OCI-LY1 (cell line): Measurements from ENCODE around the gene CCDC83.

Source experiments
- H2AFZ ChIP-seq: fragments of 200-600 bp; sonication (generic), shearing (Covaris generic); 2 replicates; pipeline ENCODE4 v1.6.0; 2014; ENCODE audit warnings: antibody characterized with exemption, mild to moderate bottlenecking, low read length
- H3F3A ChIP-seq: fragments of 200-600 bp; sonication (generic), shearing (Covaris generic); 2 replicates; pipeline ENCODE4 v1.6.0; 2014; ENCODE audit warnings: mild to moderate bottlenecking, antibody characterized with exemption, low read length, moderate library complexity; ENCODE audit not compliant: insufficient read depth
- H3K27ac ChIP-seq: fragments of 200-600 bp; sonication (generic); 2 replicates; pipeline ENCODE4 v1.5.1; 2014; ENCODE audit warnings: low read length, mixed run types, mild to moderate bottlenecking, low read depth; ENCODE audit not compliant: poor library complexity, severe bottlenecking
- H3K27me3 ChIP-seq: fragments of 200-600 bp; sonication (generic); 2 replicates; pipeline ENCODE4 v1.6.0; 2014; ENCODE audit warnings: antibody characterized with exemption, mild to moderate bottlenecking, low read length, moderate library complexity; ENCODE audit not compliant: insufficient read depth
- H3K36me3 ChIP-seq: fragments of 200-600 bp; sonication (generic); 2 replicates; pipeline ENCODE4 v1.6.1; 2014; ENCODE audit warnings: mild to moderate bottlenecking, antibody characterized with exemption, low read length, moderate library complexity, mixed read lengths; ENCODE audit not compliant: insufficient read depth
- H3K4me1 ChIP-seq: fragments of 200-600 bp; sonication (generic); 2 replicates; pipeline ENCODE4 v1.5.1; 2014; ENCODE audit warnings: mild to moderate bottlenecking, low read length, moderate library complexity; ENCODE audit not compliant: insufficient read depth, severe bottlenecking
- H3K4me2 ChIP-seq: fragments of 200-600 bp; sonication (generic), shearing (Covaris generic); 2 replicates; pipeline ENCODE4 v1.6.1; 2014; ENCODE audit warnings: low read length
- H3K4me3 ChIP-seq: fragments of 200-600 bp; sonication (generic); 2 replicates; pipeline ENCODE4 v1.5.1; 2014; ENCODE audit warnings: low read length, low read depth, mild to moderate bottlenecking, mixed read lengths; ENCODE audit not compliant: poor library complexity, severe bottlenecking
- H3K79me2 ChIP-seq: fragments of 200-600 bp; shearing (Covaris generic); 2 replicates; pipeline ENCODE4 v1.6.1; 2016; ENCODE audit warnings: mixed run types, low read length, mixed read lengths; ENCODE audit not compliant: insufficient read depth
- H3K9ac ChIP-seq: fragments of 200-600 bp; sonication (generic), shearing (Covaris generic); 2 replicates; pipeline ENCODE4 v1.6.1; 2014; ENCODE audit warnings: mild to moderate bottlenecking, low read length, mixed read lengths
- H3K9me2 ChIP-seq: fragments of 200-600 bp; sonication (generic), shearing (Covaris generic); 2 replicates; pipeline ENCODE4 v1.6.1; 2014; ENCODE audit warnings: low read depth, mild to moderate bottlenecking, low read length, mixed read lengths
- H3K9me3 ChIP-seq: fragments of 200-600 bp; shearing (Covaris generic); 2 replicates; pipeline ENCODE4 v1.6.1; 2014; ENCODE audit warnings: low read length, mixed read lengths
- H4K20me1 ChIP-seq: fragments of 200-600 bp; sonication (generic), shearing (Covaris generic); 2 replicates; pipeline ENCODE4 v1.6.0; 2016; ENCODE audit warnings: mild to moderate bottlenecking, low read length; ENCODE audit not compliant: insufficient read depth
- EZH2 ChIP-seq: fragments of 200-600 bp; sonication (generic), shearing (Covaris generic); IDR thresholded peaks from 2 replicates; pipeline ENCODE4 v1.8.0; 2017; ENCODE audit warnings: borderline replicate concordance, mixed run types, mild to moderate bottlenecking, antibody characterized with exemption, low read length, moderate library complexity, mixed read lengths
- TF ChIP-seq, protein P1 (sequence below): fragments of 200-600 bp; sonication (generic), shearing (Covaris generic); IDR thresholded peaks from 2 replicates; pipeline ENCODE4 v1.5.1; 2017; ENCODE audit warnings: mild to moderate bottlenecking, antibody characterized with exemption, low read length, moderate library complexity, mixed read lengths

Gene CCDC83

DNA sequence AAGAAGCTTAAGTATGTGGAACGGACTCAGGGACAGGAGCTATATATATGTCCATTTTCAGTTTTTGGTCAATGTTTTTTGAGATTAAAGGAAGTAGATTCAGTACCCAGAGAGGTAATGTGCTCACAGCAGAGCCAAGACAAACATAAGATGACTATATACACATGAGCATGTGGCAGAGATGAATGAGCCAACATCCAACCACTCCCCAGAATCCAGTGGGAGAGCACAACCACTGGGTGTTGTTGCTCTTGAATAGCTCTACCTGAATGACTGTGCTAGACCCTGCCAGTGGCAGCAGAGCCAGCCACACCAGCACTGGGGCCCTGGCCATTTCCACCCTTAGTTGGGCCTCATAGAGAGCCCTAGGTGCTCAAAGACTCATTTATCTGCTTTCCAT, 33.5 kb upstream of the CCDC83 start:
- no peak overlapping the region for H3K4me3 ChIP-seq
- H3F3A ChIP-seq = no peaks in the 10 kb centered on the region

GRCh38 chr11:85822814-85823213, 32.4 kb upstream of the CCDC83 start:
- no peak for TF ChIP-seq EZH2
- TF ChIP-seq, protein P1, sequence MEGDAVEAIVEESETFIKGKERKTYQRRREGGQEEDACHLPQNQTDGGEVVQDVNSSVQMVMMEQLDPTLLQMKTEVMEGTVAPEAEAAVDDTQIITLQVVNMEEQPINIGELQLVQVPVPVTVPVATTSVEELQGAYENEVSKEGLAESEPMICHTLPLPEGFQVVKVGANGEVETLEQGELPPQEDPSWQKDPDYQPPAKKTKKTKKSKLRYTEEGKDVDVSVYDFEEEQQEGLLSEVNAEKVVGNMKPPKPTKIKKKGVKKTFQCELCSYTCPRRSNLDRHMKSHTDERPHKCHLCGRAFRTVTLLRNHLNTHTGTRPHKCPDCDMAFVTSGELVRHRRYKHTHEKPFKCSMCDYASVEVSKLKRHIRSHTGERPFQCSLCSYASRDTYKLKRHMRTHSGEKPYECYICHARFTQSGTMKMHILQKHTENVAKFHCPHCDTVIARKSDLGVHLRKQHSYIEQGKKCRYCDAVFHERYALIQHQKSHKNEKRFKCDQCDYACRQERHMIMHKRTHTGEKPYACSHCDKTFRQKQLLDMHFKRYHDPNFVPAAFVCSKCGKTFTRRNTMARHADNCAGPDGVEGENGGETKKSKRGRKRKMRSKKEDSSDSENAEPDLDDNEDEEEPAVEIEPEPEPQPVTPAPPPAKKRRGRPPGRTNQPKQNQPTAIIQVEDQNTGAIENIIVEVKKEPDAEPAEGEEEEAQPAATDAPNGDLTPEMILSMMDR = no peak
- no peaks in the 10 kb centered on the region for H3K36me3 ChIP-seq
- H3K79me2 ChIP-seq = no peaks in the 10 kb centered on the region
- no peaks in the 10 kb centered on the region for H3K9me2 ChIP-seq
- H3K27ac ChIP-seq = no peak overlapping the region
- H4K20me1 ChIP-seq = no peaks in the 10 kb centered on the region
- H3K4me1 ChIP-seq = no peaks in the 10 kb centered on the region
- no peak overlapping the region for H3K4me2 ChIP-seq
- no peak overlapping the region for H3K4me3 ChIP-seq
- no peaks in the 10 kb centered on the region for H3F3A ChIP-seq
- no peak overlapping the region for H2AFZ ChIP-seq
- no peak overlapping the region for H3K9ac ChIP-seq
- H3K9me3 ChIP-seq = no peaks in the 10 kb centered on the region
- H3K27me3 ChIP-seq = no peaks in the 10 kb centered on the region

More for the DNA sequence above, 33.5 kb upstream of the CCDC83 start:
- no peak overlapping the region for H3K27ac ChIP-seq
- H3K36me3 ChIP-seq = no peaks in the 10 kb centered on the region
- H3K79me2 ChIP-seq = no peaks in the 10 kb centered on the region
- H3K4me2 ChIP-seq = no peak overlapping the region
- no peak overlapping the region for H3K9ac ChIP-seq
- H2AFZ ChIP-seq = no peak overlapping the region
- H3K9me3 ChIP-seq = no peaks in the 10 kb centered on the region
- no peaks in the 10 kb centered on the region for H3K27me3 ChIP-seq
- TF ChIP-seq EZH2 = no peak
- TF ChIP-seq, protein P1 = no peak
- no peaks in the 10 kb centered on the region for H3K4me1 ChIP-seq
- no peaks in the 10 kb centered on the region for H4K20me1 ChIP-seq
- no peaks in the 10 kb centered on the region for H3K9me2 ChIP-seq

DNA sequence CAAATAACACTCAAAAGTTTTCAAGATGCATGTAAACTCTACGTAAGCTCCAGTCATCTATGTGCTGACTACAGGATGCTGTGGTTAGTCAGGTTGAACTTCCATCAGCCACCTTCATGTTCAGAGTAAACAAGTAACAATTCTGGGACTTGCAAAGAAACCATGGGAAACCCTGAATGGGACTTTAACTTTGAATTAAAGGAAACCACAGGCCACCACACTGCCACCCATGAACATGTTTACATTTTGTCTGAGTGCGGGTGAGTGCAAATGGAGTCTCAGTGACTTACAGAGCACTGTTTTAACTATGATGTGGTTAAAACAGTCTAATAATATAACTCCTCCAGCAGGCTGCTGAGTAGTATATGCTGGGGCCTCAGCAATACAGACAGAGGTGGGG, 31.4 kb upstream of the CCDC83 start:
- no peaks in the 10 kb centered on the region for H3K4me1 ChIP-seq
- no peaks in the 10 kb centered on the region for H3F3A ChIP-seq
- no peak overlapping the region for H3K27ac ChIP-seq
- no peak overlapping the region for H3K9ac ChIP-seq
- H3K36me3 ChIP-seq = no peaks in the 10 kb centered on the region
- no peaks in the 10 kb centered on the region for H3K79me2 ChIP-seq
- H3K4me3 ChIP-seq = no peak overlapping the region
- H3K4me2 ChIP-seq = no peak overlapping the region
- no peaks in the 10 kb centered on the region for H3K9me2 ChIP-seq
- no peaks in the 10 kb centered on the region for H3K27me3 ChIP-seq
- no peaks in the 10 kb centered on the region for H3K9me3 ChIP-seq
- TF ChIP-seq EZH2 = no peak
- TF ChIP-seq, protein P1 = no peak
- no peaks in the 10 kb centered on the region for H4K20me1 ChIP-seq
- no peak overlapping the region for H2AFZ ChIP-seq
